ENCODE results near the gene TTC21A. TPM values are rescaled to one million over a fixed set of nuclear protein-coding genes. Genes with fewer than 3 reads are reported as not detected.

TTC21A gene
- total RNA-seq, 6 donors from 2014 or later, result 7.4 to 52.4 (median 14.3) TPM

GRCh38 chr3:39154280-39155021, 47.0 kb downstream of the TTC21A start:
- WGBS, 2 donors, result 62 to 69% methylated on average over 15 to 18 of the region's 18 CpGs

GRCh38 chr3:39156421-39156820, 48.9 kb downstream of the TTC21A start:
- H3K4me1 ChIP-seq, result peaks cover 7 to 22% (median 19%) of the 10 kb centered on the region in 4 donors
- H3K27ac ChIP-seq, result peak overlapping the region in 2 of 4 donors; percentile 58 to 61
- H3K36me3 ChIP-seq, result peaks cover 0 to 11% (median 0%) of the 10 kb centered on the region in 4 donors
- ATAC-seq (ENCODE audit: low FRiP score in 2 of 2), result no peak
- no peaks in the 10 kb centered on the region for H3K27me3 ChIP-seq
- DNase-seq, result no peak
- no peaks in the 10 kb centered on the region for H3K9me3 ChIP-seq
- WGBS, 2 donors, result 88 to 91% methylated on average over 4 of the region's 4 CpGs
- TF ChIP-seq POLR2A (IDR thresholded peaks at IDR 0.05) (no peak), POLR2AphosphoS5 (IDR thresholded peaks at IDR 0.05) (no peak), CTCF (IDR thresholded peaks at IDR 0.05) (no peak), EP300 (IDR thresholded peaks at IDR 0.05) (no peak)
- H3K4me3 ChIP-seq, result no peak overlapping the region

More at GRCh38 chr3:39154280-39155021, 47.0 kb downstream of the TTC21A start:
- Histone ChIP-seq H3K4me1 (peaks cover 21 to 40% (median 38%) of the 10 kb centered on the region in 4 donors), H3K27me3 (no peaks in the 10 kb centered on the region), H3K36me3 (peaks cover 0 to 23% (median 0%) of the 10 kb centered on the region in 4 donors), H3K9me3 (no peaks in the 10 kb centered on the region), H3K27ac (peak overlapping the region; percentile 99 to 100 (median 100)), H3K4me3 (peak overlapping the region in 3 of 4 donors; percentile 65 to 91 (median 78))
- DNase-seq (no peak), ATAC-seq (ENCODE audit: low FRiP score in 2 of 2) (no peak)
- peak in 1 of 2 donors; percentile 9 for TF ChIP-seq POLR2AphosphoS5 (IDR thresholded peaks at IDR 0.05)
- no peak for TF ChIP-seq EP300 (IDR thresholded peaks at IDR 0.05)
- TF ChIP-seq POLR2A (IDR thresholded peaks at IDR 0.05), result no peak

GRCh38 chr3:39157359-39157758, 49.9 kb downstream of the TTC21A start:
- 84 to 87% methylated on average over 7 of the region's 7 CpGs for WGBS, 2 donors
- H3K4me3 ChIP-seq, result no peak overlapping the region
- no peaks in the 10 kb centered on the region for H3K9me3 ChIP-seq
- H3K4me1 ChIP-seq, result peaks cover 4 to 15% (median 10%) of the 10 kb centered on the region in 4 donors
- ATAC-seq (ENCODE audit: low FRiP score in 2 of 2) (no peak), DNase-seq (no peak)
- peaks cover 0 to 2% (median 0%) of the 10 kb centered on the region in 4 donors for H3K36me3 ChIP-seq
- no peak overlapping the region for H3K27ac ChIP-seq
- no peaks in the 10 kb centered on the region for H3K27me3 ChIP-seq
- TF ChIP-seq POLR2A (IDR thresholded peaks at IDR 0.05) (no peak), EP300 (IDR thresholded peaks at IDR 0.05) (no peak)

GRCh38 chr3:39158148-39158715, 50.8 kb downstream of the TTC21A start:
- no peaks in the 10 kb centered on the region for H3K9me3 ChIP-seq
- peaks cover 4 to 15% (median 10%) of the 10 kb centered on the region in 4 donors for H3K4me1 ChIP-seq
- H3K36me3 ChIP-seq, result no peaks in the 10 kb centered on the region
- TF ChIP-seq POLR2A (IDR thresholded peaks at IDR 0.05), result no peak
- TF ChIP-seq CTCF (IDR thresholded peaks at IDR 0.05), result no peak
- TF ChIP-seq EP300 (IDR thresholded peaks at IDR 0.05), result no peak
- no peak for TF ChIP-seq POLR2AphosphoS5 (IDR thresholded peaks at IDR 0.05)
- DNase-seq, result no peak
- H3K27me3 ChIP-seq, result no peaks in the 10 kb centered on the region
- ATAC-seq (ENCODE audit: low FRiP score in 2 of 2), result no peak
- no peak overlapping the region for H3K4me3 ChIP-seq
- no peak overlapping the region for H3K27ac ChIP-seq
- 76 to 87% methylated on average over 5 of the region's 5 CpGs for WGBS, 2 donors

- no peak for DNase-seq
Observed at GRCh38 chr3:39164414-39164813, 56.9 kb downstream of the TTC21A start.

More at GRCh38 chr3:39164414-39164813, 56.9 kb downstream of the TTC21A start:
- peaks cover 16 to 26% (median 21%) of the 10 kb centered on the region in 4 donors for H3K4me1 ChIP-seq
- no peak overlapping the region for H3K27ac ChIP-seq
- H3K4me3 ChIP-seq, result no peak overlapping the region
- 87 to 93% methylated on average over 3 of the region's 3 CpGs for WGBS, 2 donors
- no peaks in the 10 kb centered on the region for H3K36me3 ChIP-seq
- no peaks in the 10 kb centered on the region for H3K9me3 ChIP-seq
- no peaks in the 10 kb centered on the region for H3K27me3 ChIP-seq
- no peak for ATAC-seq (ENCODE audit: low FRiP score in 2 of 2)
- TF ChIP-seq CTCF (IDR thresholded peaks at IDR 0.05) (no peak), EP300 (IDR thresholded peaks at IDR 0.05) (no peak), POLR2AphosphoS5 (IDR thresholded peaks at IDR 0.05) (no peak), POLR2A (IDR thresholded peaks at IDR 0.05) (no peak)
